Fibroblast of pulmonary artery (primary cell): ENCODE measurements around the gene ADAMTS20.

Source experiments
- DNase-seq: peaks from one replicate; pipeline ENCODE4 v3.0.0-alpha.2; 2010; ENCODE audit warnings: low read depth
- H3K4me3 ChIP-seq: replicated peaks from 2 replicates; pipeline ENCODE4 v1.5.1; 2011; ENCODE audit warnings: low read depth, mild to moderate bottlenecking, control low read depth, low read length, moderate library complexity
- CTCF ChIP-seq: IDR thresholded peaks from 2 replicates; pipeline ENCODE4 v1.5.1; 2011; ENCODE audit warnings: mild to moderate bottlenecking, control low read depth, low read length, inconsistent platforms; ENCODE audit errors: missing control alignments

The ADAMTS20 gene

DNA sequence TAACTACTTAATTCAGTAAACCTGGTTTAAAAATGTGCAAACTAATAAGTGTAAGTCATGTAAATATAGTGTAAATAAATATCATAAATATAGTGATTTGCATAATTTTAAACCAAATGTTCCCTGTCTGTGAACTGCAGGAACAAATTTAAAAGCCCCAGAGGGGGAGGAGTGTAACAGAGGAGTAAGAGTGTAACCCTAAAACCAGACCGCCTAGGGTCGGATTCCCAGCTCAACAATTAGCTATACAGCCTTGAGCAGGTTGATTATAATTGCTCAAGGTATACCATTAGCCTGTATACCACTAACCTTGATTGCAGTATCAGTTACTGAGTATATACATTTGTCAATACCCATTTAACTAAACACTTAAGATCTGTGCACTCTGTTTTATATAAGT, 218.4 kb downstream of the ADAMTS20 start:
- DNase-seq = no peak
- no peak for TF ChIP-seq CTCF
- H3K4me3 ChIP-seq = no peak overlapping the region

GRCh38 chr12:43332977-43333640, 218.9 kb downstream of the ADAMTS20 start:
- DNase-seq = peak; percentile 76
- no peak overlapping the region for H3K4me3 ChIP-seq

DNA sequence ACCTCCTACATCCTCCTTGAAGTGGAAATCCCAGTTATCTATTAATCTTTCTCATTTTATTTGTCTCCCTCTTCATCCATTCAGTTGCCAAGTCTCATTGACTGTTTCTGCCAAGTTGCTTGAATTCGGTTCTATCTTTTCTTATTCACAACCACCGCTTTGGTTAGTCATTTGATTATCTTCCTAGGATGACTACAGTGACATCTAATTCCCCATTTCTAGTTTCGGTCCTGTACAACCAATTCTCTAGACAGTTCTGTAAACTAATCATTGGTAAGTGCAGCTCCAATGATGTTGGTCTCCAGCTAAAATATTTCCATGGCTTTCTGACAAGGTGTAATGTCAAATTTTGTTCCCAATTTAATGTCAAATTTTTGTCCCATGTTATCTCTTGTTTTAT, 220.1 kb downstream of the ADAMTS20 start:
- H3K4me3 ChIP-seq = no peak overlapping the region
- no peak for TF ChIP-seq CTCF
- DNase-seq = no peak

More at GRCh38 chr12:43332977-43333640, 218.9 kb downstream of the ADAMTS20 start:
- TF ChIP-seq CTCF = no peak

DNA sequence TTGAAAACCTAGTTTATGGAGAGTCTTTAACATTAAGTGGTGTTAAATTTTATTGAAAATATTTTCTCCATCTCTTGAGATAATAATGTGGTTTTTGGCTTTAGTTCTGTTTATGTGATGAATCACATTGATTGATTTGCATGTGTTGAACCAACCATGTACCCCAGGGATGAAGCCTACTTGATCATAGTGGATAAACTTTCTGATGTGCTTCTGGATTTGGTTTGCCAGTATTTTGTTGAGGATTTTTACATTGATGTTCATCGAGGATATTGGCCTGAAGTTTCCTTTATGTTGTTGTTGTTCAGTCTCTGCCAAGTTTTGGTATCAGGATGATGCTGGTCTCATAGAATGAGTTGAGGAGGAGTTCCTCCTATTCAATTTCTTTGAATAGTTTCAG, 222.6 kb downstream of the ADAMTS20 start:
- no peak for DNase-seq
- no peak overlapping the region for H3K4me3 ChIP-seq
- TF ChIP-seq CTCF = no peak

DNA sequence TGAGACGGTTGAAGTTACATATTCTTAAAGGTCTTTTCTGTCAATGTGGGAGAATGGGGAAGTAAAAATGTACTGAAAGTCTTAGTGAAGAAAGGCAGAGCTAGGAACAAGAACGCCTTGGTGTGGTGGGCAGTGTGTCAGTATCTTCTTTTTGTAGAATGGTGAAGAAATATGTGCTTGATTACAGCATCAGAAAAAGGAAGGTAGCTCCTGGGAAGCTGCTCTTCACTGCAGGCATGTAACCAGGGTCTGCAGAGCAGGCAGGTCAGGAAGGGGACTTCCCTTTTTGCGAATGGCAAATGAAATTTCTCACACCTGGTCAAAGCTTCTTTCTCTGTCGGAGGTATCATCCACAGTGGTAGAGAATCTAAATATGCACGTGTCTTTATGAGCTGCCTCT, 226.2 kb downstream of the ADAMTS20 start:
- H3K4me3 ChIP-seq = no peak overlapping the region
- no peak for DNase-seq
- TF ChIP-seq CTCF = no peak

DNA sequence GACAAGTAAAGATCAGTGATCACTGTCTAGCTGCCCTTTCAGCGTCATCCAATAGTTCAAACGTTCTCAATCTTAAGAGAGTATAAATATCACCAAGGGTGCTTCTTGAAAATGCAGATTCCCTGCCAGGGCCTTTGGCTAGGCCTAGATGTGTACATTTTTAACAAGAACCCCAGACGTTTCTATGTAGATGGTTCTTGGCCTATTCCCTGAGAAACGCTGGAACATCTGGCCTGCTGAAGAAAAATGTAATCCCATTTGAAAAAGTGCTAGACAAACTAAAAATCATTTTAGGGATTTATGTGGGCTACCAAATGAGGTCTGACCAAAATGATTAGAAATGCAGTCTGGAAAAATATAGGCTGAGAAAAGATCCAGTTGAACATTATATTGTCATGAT, 231.7 kb downstream of the ADAMTS20 start:
- DNase-seq = no peak
- TF ChIP-seq CTCF = no peak
- H3K4me3 ChIP-seq = no peak overlapping the region

DNA sequence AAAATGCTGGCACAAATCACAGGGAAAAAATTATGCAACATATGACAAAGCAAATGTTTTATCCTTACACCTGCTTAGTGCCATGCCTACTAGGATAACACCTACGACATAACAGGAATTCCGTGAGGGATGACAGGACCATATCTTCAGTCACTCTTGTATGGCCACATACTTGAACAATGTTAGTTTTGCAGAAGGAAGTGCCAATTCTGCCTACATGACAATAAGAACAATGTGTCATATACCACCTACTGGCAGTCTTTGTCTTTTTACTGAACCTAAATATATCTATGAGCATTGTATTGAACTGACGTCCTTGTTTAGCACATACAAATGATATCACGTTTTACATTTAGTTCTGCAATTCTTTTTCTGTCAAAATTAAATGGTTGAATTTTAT, 234.0 kb downstream of the ADAMTS20 start:
- DNase-seq = no peak
- H3K4me3 ChIP-seq = no peak overlapping the region
- no peak for TF ChIP-seq CTCF
